ENCODE measurements around the gene AMOTL2.

Gene AMOTL2

GRCh38 chr3:134374105-134374790 lies at the start of gene AMOTL2:
Gene AMOTL2, minus strand, starts transcription at chr3:134374447. Its CDS starts 3,014 bp downstream, at chr3:134371433.
- Histone ChIP-seq H3K27me3 (ENCODE audit: control insufficient read depth in 2 of 2, insufficient read depth in 2 of 2, low read length in 2 of 2) (peaks cover 0 to 2% of the 10 kb centered on the region in 2 donors), H3K27ac (ENCODE audit: low read depth in 2 of 2, low read length in 2 of 2) (peak within 1 kb of the TSS; percentile 90 to 91), H3K9ac (ENCODE audit: low read depth in 1 of 2, low read length in 2 of 2) (peak within 1 kb of the TSS; percentile 83), H3K4me1 (ENCODE audit: control insufficient read depth in 2 of 2, insufficient read depth in 2 of 2, low read length in 2 of 2) (peaks cover 26 to 27% of the 10 kb centered on the region in 2 donors), H3K4me3 (ENCODE audit: low read length in 2 of 2) (peak within 1 kb of the TSS; percentile 76 to 78), H3K36me3 (ENCODE audit: control insufficient read depth in 2 of 2, insufficient read depth in 2 of 2, low read length in 2 of 2) (peaks cover 9 to 10% of the 10 kb centered on the region in 2 donors), H3K9me3 (ENCODE audit: control insufficient read depth in 2 of 2, low read length in 2 of 2) (no peaks in the 10 kb centered on the region)

GRCh38 chr3:134423153-134423552 lies 48.9 kb upstream of the AMOTL2 start:
- Histone ChIP-seq H3K36me3 (ENCODE audit: control insufficient read depth in 2 of 2, insufficient read depth in 2 of 2, low read length in 2 of 2) (no peaks in the 10 kb centered on the region), H3K9me3 (ENCODE audit: control insufficient read depth in 2 of 2, low read length in 2 of 2) (no peaks in the 10 kb centered on the region), H3K27ac (ENCODE audit: low read depth in 2 of 2, low read length in 2 of 2) (no peak overlapping the region), H3K4me1 (ENCODE audit: control insufficient read depth in 2 of 2, insufficient read depth in 2 of 2, low read length in 2 of 2) (peaks cover 0 to 3% of the 10 kb centered on the region in 2 donors), H3K27me3 (ENCODE audit: control insufficient read depth in 2 of 2, insufficient read depth in 2 of 2, low read length in 2 of 2) (no peaks in the 10 kb centered on the region), H3K4me3 (ENCODE audit: low read length in 2 of 2) (no peak overlapping the region), H3K9ac (ENCODE audit: low read depth in 1 of 2, low read length in 2 of 2) (no peak overlapping the region)

- Histone ChIP-seq H3K9me3 (ENCODE audit: control insufficient read depth in 2 of 2, low read length in 2 of 2) (no peaks in the 10 kb centered on the region), H3K4me1 (ENCODE audit: control insufficient read depth in 2 of 2, insufficient read depth in 2 of 2, low read length in 2 of 2) (peaks cover 0 to 3% of the 10 kb centered on the region in 2 donors), H3K27me3 (ENCODE audit: control insufficient read depth in 2 of 2, insufficient read depth in 2 of 2, low read length in 2 of 2) (no peaks in the 10 kb centered on the region), H3K27ac (ENCODE audit: low read depth in 2 of 2, low read length in 2 of 2) (no peak overlapping the region), H3K9ac (ENCODE audit: low read depth in 1 of 2, low read length in 2 of 2) (no peak overlapping the region), H3K36me3 (ENCODE audit: control insufficient read depth in 2 of 2, insufficient read depth in 2 of 2, low read length in 2 of 2) (no peaks in the 10 kb centered on the region), H3K4me3 (ENCODE audit: low read length in 2 of 2) (no peak overlapping the region)
These were observed 45.7 kb upstream of the AMOTL2 start for GRCh38 chr3:134419960-134420321.

GRCh38 chr3:134419214-134419959 lies 45.1 kb upstream of the AMOTL2 start:
- Histone ChIP-seq H3K4me1 (ENCODE audit: control insufficient read depth in 2 of 2, insufficient read depth in 2 of 2, low read length in 2 of 2) (peaks cover 0 to 3% of the 10 kb centered on the region in 2 donors), H3K9ac (ENCODE audit: low read depth in 1 of 2, low read length in 2 of 2) (no peak overlapping the region), H3K4me3 (ENCODE audit: low read length in 2 of 2) (no peak overlapping the region), H3K27ac (ENCODE audit: low read depth in 2 of 2, low read length in 2 of 2) (no peak overlapping the region), H3K9me3 (ENCODE audit: control insufficient read depth in 2 of 2, low read length in 2 of 2) (no peaks in the 10 kb centered on the region), H3K36me3 (ENCODE audit: control insufficient read depth in 2 of 2, insufficient read depth in 2 of 2, low read length in 2 of 2) (no peaks in the 10 kb centered on the region), H3K27me3 (ENCODE audit: control insufficient read depth in 2 of 2, insufficient read depth in 2 of 2, low read length in 2 of 2) (no peaks in the 10 kb centered on the region)

GRCh38 chr3:134409041-134409440 lies 34.8 kb upstream of the AMOTL2 start:
- Histone ChIP-seq H3K4me1 (ENCODE audit: control insufficient read depth in 2 of 2, insufficient read depth in 2 of 2, low read length in 2 of 2) (peaks cover 0 to 3% of the 10 kb centered on the region in 2 donors), H3K27me3 (ENCODE audit: control insufficient read depth in 2 of 2, insufficient read depth in 2 of 2, low read length in 2 of 2) (peaks cover 10 to 27% of the 10 kb centered on the region in 2 donors), H3K9me3 (ENCODE audit: control insufficient read depth in 2 of 2, low read length in 2 of 2) (no peaks in the 10 kb centered on the region), H3K4me3 (ENCODE audit: low read length in 2 of 2) (no peak overlapping the region), H3K27ac (ENCODE audit: low read depth in 2 of 2, low read length in 2 of 2) (no peak overlapping the region), H3K36me3 (ENCODE audit: control insufficient read depth in 2 of 2, insufficient read depth in 2 of 2, low read length in 2 of 2) (no peaks in the 10 kb centered on the region), H3K9ac (ENCODE audit: low read depth in 1 of 2, low read length in 2 of 2) (no peak overlapping the region)

- Histone ChIP-seq H3K9me3 (ENCODE audit: control insufficient read depth in 2 of 2, low read length in 2 of 2) (no peaks in the 10 kb centered on the region), H3K4me3 (ENCODE audit: low read length in 2 of 2) (no peak overlapping the region), H3K27ac (ENCODE audit: low read depth in 2 of 2, low read length in 2 of 2) (no peak overlapping the region), H3K4me1 (ENCODE audit: control insufficient read depth in 2 of 2, insufficient read depth in 2 of 2, low read length in 2 of 2) (peaks cover 0 to 3% of the 10 kb centered on the region in 2 donors), H3K36me3 (ENCODE audit: control insufficient read depth in 2 of 2, insufficient read depth in 2 of 2, low read length in 2 of 2) (no peaks in the 10 kb centered on the region), H3K9ac (ENCODE audit: low read depth in 1 of 2, low read length in 2 of 2) (no peak overlapping the region), H3K27me3 (ENCODE audit: control insufficient read depth in 2 of 2, insufficient read depth in 2 of 2, low read length in 2 of 2) (peaks cover 10 to 28% of the 10 kb centered on the region in 2 donors)
These were observed 33.0 kb upstream of the AMOTL2 start for GRCh38 chr3:134407239-134407625.

- Histone ChIP-seq H3K9ac (ENCODE audit: low read depth in 1 of 2, low read length in 2 of 2) (peak overlapping the region in 1 of 2 donors; percentile 14), H3K36me3 (ENCODE audit: control insufficient read depth in 2 of 2, insufficient read depth in 2 of 2, low read length in 2 of 2) (no peaks in the 10 kb centered on the region), H3K4me3 (ENCODE audit: low read length in 2 of 2) (peak overlapping the region; percentile 49 to 51), H3K27me3 (ENCODE audit: control insufficient read depth in 2 of 2, insufficient read depth in 2 of 2, low read length in 2 of 2) (peaks cover 10 to 28% of the 10 kb centered on the region in 2 donors), H3K4me1 (ENCODE audit: control insufficient read depth in 2 of 2, insufficient read depth in 2 of 2, low read length in 2 of 2) (peaks cover 0 to 3% of the 10 kb centered on the region in 2 donors), H3K9me3 (ENCODE audit: control insufficient read depth in 2 of 2, low read length in 2 of 2) (no peaks in the 10 kb centered on the region), H3K27ac (ENCODE audit: low read depth in 2 of 2, low read length in 2 of 2) (no peak overlapping the region)
These were observed 32.3 kb upstream of the AMOTL2 start for GRCh38 chr3:134406331-134407238.

GRCh38 chr3:134404366-134404885 lies 30.2 kb upstream of the AMOTL2 start:
- no peaks in the 10 kb centered on the region for H3K36me3 ChIP-seq (ENCODE audit: control insufficient read depth in 2 of 2, insufficient read depth in 2 of 2, low read length in 2 of 2)
- no peak overlapping the region for H3K9ac ChIP-seq (ENCODE audit: low read depth in 1 of 2, low read length in 2 of 2)
- no peak overlapping the region for H3K4me3 ChIP-seq (ENCODE audit: low read length in 2 of 2)
- H3K27me3 ChIP-seq (ENCODE audit: control insufficient read depth in 2 of 2, insufficient read depth in 2 of 2, low read length in 2 of 2), result peaks cover 10 to 28% of the 10 kb centered on the region in 2 donors
- no peak overlapping the region for H3K27ac ChIP-seq (ENCODE audit: low read depth in 2 of 2, low read length in 2 of 2)
- no peaks in the 10 kb centered on the region for H3K9me3 ChIP-seq (ENCODE audit: control insufficient read depth in 2 of 2, low read length in 2 of 2)
- peaks cover 0 to 3% of the 10 kb centered on the region in 2 donors for H3K4me1 ChIP-seq (ENCODE audit: control insufficient read depth in 2 of 2, insufficient read depth in 2 of 2, low read length in 2 of 2)

- H3K4me3 ChIP-seq (ENCODE audit: low read length in 2 of 2), result no peak overlapping the region
- no peaks in the 10 kb centered on the region for H3K9me3 ChIP-seq (ENCODE audit: control insufficient read depth in 2 of 2, low read length in 2 of 2)
- no peak overlapping the region for H3K27ac ChIP-seq (ENCODE audit: low read depth in 2 of 2, low read length in 2 of 2)
- no peaks in the 10 kb centered on the region for H3K36me3 ChIP-seq (ENCODE audit: control insufficient read depth in 2 of 2, insufficient read depth in 2 of 2, low read length in 2 of 2)
- H3K9ac ChIP-seq (ENCODE audit: low read depth in 1 of 2, low read length in 2 of 2), result no peak overlapping the region
- H3K27me3 ChIP-seq (ENCODE audit: control insufficient read depth in 2 of 2, insufficient read depth in 2 of 2, low read length in 2 of 2), result no peaks in the 10 kb centered on the region
- no peaks in the 10 kb centered on the region for H3K4me1 ChIP-seq (ENCODE audit: control insufficient read depth in 2 of 2, insufficient read depth in 2 of 2, low read length in 2 of 2)
These were observed 23.5 kb upstream of the AMOTL2 start for GRCh38 chr3:134397755-134398154.

All from mucosa of rectum (tissue), 2 donors.